Aorta (tissue), 5 donors: ENCODE data around the gene CDCA3. TPM values are rescaled to one million over a fixed set of nuclear protein-coding genes. Genes with fewer than 3 reads are reported as not detected.
A peak's percentile ranks its signal among the peaks of the same experiment; 100 is the strongest.
"Not testable (repeated sequence)": the region's sequence is repeated elsewhere in the genome, so short reads cannot be mapped to it uniquely, and the experiment has no call there.

Source experiments
- ATAC-seq: fragments of 200-7000 bp; cut with Tn5 transposase; one replicate; pipeline ENCODE4 v1.9.1; 2022; ENCODE audit warnings: moderate library complexity; ENCODE audit not compliant: low FRiP score
- DNase-seq, 2 donors: peaks; one replicate each; pipeline ENCODE4 v3.0.0-alpha.2; 2020
- H3K27ac ChIP-seq, 2 donors: one replicate each; pipeline ENCODE4 v1.5.1; 2013; ENCODE audit warnings: low read length in 2 of 2, mild to moderate bottlenecking in 2 of 2, moderate library complexity in 2 of 2, control low read depth in 1 of 2, inconsistent platforms in 1 of 2, low read depth in 1 of 2
- H3K27me3 ChIP-seq, 2 donors: one replicate each; pipeline ENCODE4 v1.6.1; 2013; ENCODE audit warnings: control low read depth in 1 of 2, low read length in 1 of 2, mild to moderate bottlenecking in 1 of 2, moderate library complexity in 1 of 2; ENCODE audit not compliant: insufficient read depth in 2 of 2, control insufficient read depth in 1 of 2
- H3K36me3 ChIP-seq, 2 donors: one replicate each; pipeline ENCODE4 v1.6.1; 2013; ENCODE audit warnings: control low read depth in 1 of 2, low read length in 1 of 2, mild to moderate bottlenecking in 1 of 2; ENCODE audit not compliant: insufficient read depth in 2 of 2, control insufficient read depth in 1 of 2
- H3K4me1 ChIP-seq, 2 donors: one replicate each; pipeline ENCODE4 v1.6.1; 2013; ENCODE audit warnings: low read length in 2 of 2, control low read depth in 1 of 2, mild to moderate bottlenecking in 1 of 2, moderate library complexity in 1 of 2; ENCODE audit not compliant: insufficient read depth in 2 of 2, control insufficient read depth in 1 of 2
- H3K4me3 ChIP-seq, 2 donors: one replicate each; pipeline ENCODE4 v1.5.1; 2013; ENCODE audit warnings: low read length in 2 of 2, control low read depth in 1 of 2, mild to moderate bottlenecking in 1 of 2
- H3K9me3 ChIP-seq: one replicate; pipeline ENCODE4 v1.6.1; 2013; ENCODE audit warnings: mild to moderate bottlenecking, low read length; ENCODE audit not compliant: control insufficient read depth
- WGBS, 2 donors: extraction: QIAGEN DNeasy Blood & Tissue Kit; methylation state at CpG; one replicate each; pipeline ENCODE4 v1.1.7; 2013; 5-methylcytosine and 5-hydroxymethylcytosine counted together
- intact Hi-C, 2 donors: fragments of 100-400 bp; cut with DNase I; formaldehyde crosslinking; loops; one replicate each; pipeline versions ENCODE4 v1.14.2 to v1.15.0; 2022
- polyA plus RNA-seq, 2 donors: library from polyadenylated mRNA; stranded (reverse); fragments of 200-250 nt; gene quantifications; one replicate each; pipeline ENCODE4 v1.2.3, GENCODE V29; 2013
- total RNA-seq, 2 donors: library from RNA; stranded (reverse); fragmentation: NEBNext Ultra II Directional; extraction: Animal tissue kit (Norgen Biotek cat#: 25700); gene quantifications; one replicate each; pipeline ENCODE4 v1.2.1, GENCODE V29; 2021
- donor health status: healthy with polysubstance abuse.
- donor health status: Bipolar disorder and iron deficiency.
- donor health status: DM: no; HTN: no; CAD: no.
- donor health status: DM: no; HTN: no; CAD: no.
- donor health status: DM: yes; HTN: yes; CAD: no.

Gene CDCA3
- total and polyA plus RNA-seq, 4 donors, result 0.42 to 12.6 (median 2.8) TPM

- H3K27ac ChIP-seq, H3K9me3 ChIP-seq, H3K4me3 ChIP-seq, intact Hi-C loops, H3K27me3 ChIP-seq, DNase-seq, ATAC-seq, H3K36me3 ChIP-seq, H3K4me1 ChIP-seq: not testable (repeated sequence)
- WGBS, 2 donors, result 93 to 95% methylated on average over 11 of the region's 11 CpGs
These were observed 28.7 kb upstream of the CDCA3 start for GRCh38 chr12:6879824-6880223.

- H3K27ac ChIP-seq, result peak overlapping the region in 1 of 2 donors; percentile 71
- peak overlapping the region; percentile 55 to 70 for H3K4me3 ChIP-seq
- not testable (repeated sequence) for H3K36me3 ChIP-seq, ATAC-seq, H3K4me1 ChIP-seq, H3K27me3 ChIP-seq, H3K9me3 ChIP-seq, DNase-seq
- intact Hi-C loops, result loop anchor here in 1 of 2 donors (5.0 kb wide), 1 partner anchor 107 kb away; the partner anchor contains the start of gene PTMS
- WGBS, 2 donors, result 36% methylated on average over 9 of the region's 9 CpGs
These were observed 22.9 kb upstream of the CDCA3 start for GRCh38 chr12:6874015-6874368.

- ATAC-seq (peak; percentile 98), DNase-seq (peak; percentile 100)
- Histone ChIP-seq H3K4me3 (peak within 1 kb of the TSS; percentile 71 to 80), H3K9me3 (no peaks in the 10 kb centered on the region), H3K27ac (peak within 1 kb of the TSS in 1 of 2 donors; percentile 71), H3K36me3 (peaks cover 0 to 2% of the 10 kb centered on the region in 2 donors), H3K4me1 (peaks cover 0 to 1% of the 10 kb centered on the region in 2 donors), H3K27me3 (no peaks in the 10 kb centered on the region)
- WGBS, 2 donors, result 0 to 1% methylated on average over 50 to 66 of the region's 66 CpGs
- intact Hi-C loops, result loop anchor here in 1 of 2 donors (2.0 to 5.0 kb wide), 2 partner anchors 41 to 106 kb away; partner anchors contain the start of genes ENO2 and PTMS
These were observed 22.3 kb upstream of the CDCA3 start, which contains the start of gene SPSB2 for GRCh38 chr12:6873094-6874014. TSS of gene SPSB2 (minus strand) at chr12:6873303. CDS start at chr12:6872901, 402 bp downstream.

- Histone ChIP-seq H3K27me3 (no peaks in the 10 kb centered on the region), H3K4me1 (peaks cover 0 to 1% of the 10 kb centered on the region in 2 donors), H3K36me3 (peaks cover 0 to 2% of the 10 kb centered on the region in 2 donors), H3K9me3 (no peaks in the 10 kb centered on the region), H3K27ac (peak overlapping the region in 1 of 2 donors; percentile 66), H3K4me3 (peak overlapping the region; percentile 71 to 80)
- ATAC-seq, result peak; percentile 88
- 1% methylated on average over 40 of the region's 40 CpGs for WGBS, 2 donors
- intact Hi-C loops, result loop anchor here in 1 of 2 donors (2.0 to 5.0 kb wide), 2 partner anchors 42 to 105 kb away; partner anchors contain the start of genes ENO2 and PTMS
- DNase-seq, result peak; percentile 91 to 96
These were observed 21.3 kb upstream of the CDCA3 start for GRCh38 chr12:6872073-6873048.

GRCh38 chr12:6871052-6871957, 20.2 kb upstream of the CDCA3 start:
- Histone ChIP-seq H3K9me3 (no peaks in the 10 kb centered on the region), H3K27me3 (no peaks in the 10 kb centered on the region), H3K27ac (no peak overlapping the region), H3K4me1 (peaks cover 0 to 1% of the 10 kb centered on the region in 2 donors), H3K36me3 (peaks cover 0 to 2% of the 10 kb centered on the region in 2 donors), H3K4me3 (no peak overlapping the region)
- intact Hi-C loops, result loop anchor here in 1 of 2 donors (5.0 kb wide), 1 partner anchor 104 kb away; the partner anchor contains the start of gene PTMS
- 75 to 78% methylated on average over 12 of the region's 12 CpGs for WGBS, 2 donors
- ATAC-seq (no peak), DNase-seq (no peak)

GRCh38 chr12:6870304-6870703, 19.2 kb upstream of the CDCA3 start:
- not testable (repeated sequence) for H3K36me3 ChIP-seq
- intact Hi-C loops, result loop anchor here in 1 of 2 donors (5.0 kb wide), 1 partner anchor 103 kb away; the partner anchor contains the start of gene PTMS

GRCh38 chr12:6869049-6870021, 18.2 kb upstream of the CDCA3 start:
- no peak overlapping the region for H3K27ac ChIP-seq
- no peaks in the 10 kb centered on the region for H3K27me3 ChIP-seq
- H3K4me1 ChIP-seq, result peaks cover 0 to 1% of the 10 kb centered on the region in 2 donors
- DNase-seq, result peak; percentile 82 to 90
- H3K4me3 ChIP-seq, result no peak overlapping the region
- ATAC-seq, result no peak
- intact Hi-C loops, result loop anchor here (2.0 to 5.0 kb wide), 4 partner anchors 58 to 102 kb away; partner anchors contain the start of genes ATN1 (in 1 of the 2), C12orf57 (in 1 of the 2), PTMS (in 1 of the 2) and RNU7-1 (in 1 of the 2)
- H3K9me3 ChIP-seq, result no peaks in the 10 kb centered on the region
- WGBS, 2 donors, result 33 to 36% methylated on average over 12 of the region's 12 CpGs
- peaks cover 0 to 2% of the 10 kb centered on the region in 2 donors for H3K36me3 ChIP-seq

More at GRCh38 chr12:6870304-6870703, 19.2 kb upstream of the CDCA3 start:
- not testable (repeated sequence) for H3K4me3 ChIP-seq, H3K4me1 ChIP-seq, DNase-seq, H3K9me3 ChIP-seq, H3K27me3 ChIP-seq, ATAC-seq, H3K27ac ChIP-seq
- 57 to 59% methylated on average over 4 of the region's 4 CpGs for WGBS, 2 donors
